Effector CD4-positive, alpha-beta T cell (primary cell): ENCODE results near the gene ZMYND10.
"Not testable (repeated sequence)": the region's sequence is repeated elsewhere in the genome, so short reads cannot be mapped to it uniquely, and the experiment has no call there.

Source experiments
- DNase-seq: peaks from one replicate; pipeline ENCODE4 v3.0.0-alpha.2; 2020

Gene ZMYND10

DNA sequence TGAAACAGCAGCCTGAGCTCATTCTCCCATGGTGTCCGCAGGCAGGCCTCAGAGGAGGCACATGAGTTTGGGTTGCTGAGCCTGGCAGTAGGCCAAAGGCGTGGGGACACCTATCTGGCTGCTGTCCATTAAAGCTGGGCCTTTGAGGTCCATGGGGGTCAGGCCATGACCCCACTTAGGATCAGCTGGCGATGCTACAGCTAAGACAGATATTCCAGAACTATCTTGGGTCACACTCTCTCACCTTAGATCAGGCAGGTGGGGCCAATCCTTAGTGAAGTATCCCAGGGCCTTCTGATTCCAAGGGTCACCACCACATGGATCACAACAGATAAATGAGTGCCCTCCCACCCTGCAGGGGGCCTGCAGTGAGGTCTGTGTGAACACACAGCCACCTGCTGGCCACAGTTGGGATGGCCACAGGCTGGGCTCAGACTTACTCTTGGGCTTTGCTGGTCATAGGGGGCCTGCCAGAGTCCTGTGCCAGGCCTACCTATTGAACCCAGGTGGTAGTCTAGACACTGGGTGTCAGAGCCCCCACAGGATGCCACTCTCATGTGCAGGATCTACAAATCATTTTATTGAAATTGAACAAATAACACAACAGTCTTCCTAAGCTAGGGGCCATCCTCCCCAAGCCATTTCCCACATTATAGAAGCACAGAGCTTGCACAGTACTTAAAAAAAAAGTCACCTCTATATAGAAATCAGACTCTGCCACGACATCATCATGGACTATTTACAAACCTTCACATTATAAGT, 21.0 kb downstream of the ZMYND10 start:
- DNase-seq: peak; percentile 47

DNA sequence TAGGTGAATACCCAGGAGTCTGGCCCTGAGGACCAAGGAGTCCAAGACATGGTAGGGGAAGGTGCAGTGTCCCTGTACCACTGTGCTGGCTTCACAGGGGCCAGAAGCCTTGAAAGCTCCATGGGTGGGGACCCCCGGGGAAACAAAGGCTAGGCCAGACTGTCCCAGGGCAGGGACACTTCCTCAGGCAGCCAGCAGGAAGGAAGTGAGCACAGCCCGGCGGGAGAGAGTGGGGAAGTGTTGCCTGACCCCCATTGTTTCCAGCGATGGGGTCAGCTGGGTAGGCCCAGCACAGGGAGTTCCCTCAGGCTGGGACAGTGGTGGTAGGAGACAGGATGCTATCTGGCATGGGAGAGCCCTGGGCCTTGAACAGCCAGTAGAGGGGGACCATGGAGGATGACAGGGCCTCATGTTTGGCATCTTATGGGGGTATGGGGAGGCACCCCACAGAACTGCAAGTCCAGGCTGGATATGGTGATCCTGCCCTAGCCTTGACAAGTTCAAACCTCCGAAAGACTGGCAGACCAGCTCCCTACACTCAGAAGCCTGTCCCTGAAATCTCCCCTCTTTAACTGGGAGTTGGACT, 21.8 kb downstream of the ZMYND10 start:
- no peak for DNase-seq

DNA sequence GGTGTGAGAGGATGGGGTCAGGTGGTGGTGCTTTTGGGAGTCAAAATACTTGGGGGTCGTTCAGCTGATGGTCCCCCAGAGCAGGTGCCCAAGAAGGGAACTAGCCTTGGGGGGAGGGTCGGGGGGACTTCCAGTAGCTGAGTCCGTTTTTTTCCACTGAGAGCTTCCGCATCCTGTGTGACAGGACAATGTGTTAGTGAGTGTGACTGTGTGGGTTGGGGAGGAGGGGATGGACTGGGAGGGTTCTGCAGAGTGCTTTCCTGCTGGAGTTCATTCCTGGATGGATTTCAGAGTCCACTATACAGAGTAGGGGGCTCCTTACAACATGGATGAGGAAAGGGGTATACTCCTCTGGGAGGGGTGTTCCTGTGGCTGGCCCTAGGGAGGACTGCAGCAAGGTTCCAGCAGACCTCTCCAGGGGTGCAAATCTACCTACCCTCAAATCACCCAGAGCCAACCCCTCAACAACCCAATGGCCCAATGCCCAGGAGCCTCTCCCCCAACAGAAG, 22.4 kb downstream of the ZMYND10 start:
- DNase-seq: no peak

DNA sequence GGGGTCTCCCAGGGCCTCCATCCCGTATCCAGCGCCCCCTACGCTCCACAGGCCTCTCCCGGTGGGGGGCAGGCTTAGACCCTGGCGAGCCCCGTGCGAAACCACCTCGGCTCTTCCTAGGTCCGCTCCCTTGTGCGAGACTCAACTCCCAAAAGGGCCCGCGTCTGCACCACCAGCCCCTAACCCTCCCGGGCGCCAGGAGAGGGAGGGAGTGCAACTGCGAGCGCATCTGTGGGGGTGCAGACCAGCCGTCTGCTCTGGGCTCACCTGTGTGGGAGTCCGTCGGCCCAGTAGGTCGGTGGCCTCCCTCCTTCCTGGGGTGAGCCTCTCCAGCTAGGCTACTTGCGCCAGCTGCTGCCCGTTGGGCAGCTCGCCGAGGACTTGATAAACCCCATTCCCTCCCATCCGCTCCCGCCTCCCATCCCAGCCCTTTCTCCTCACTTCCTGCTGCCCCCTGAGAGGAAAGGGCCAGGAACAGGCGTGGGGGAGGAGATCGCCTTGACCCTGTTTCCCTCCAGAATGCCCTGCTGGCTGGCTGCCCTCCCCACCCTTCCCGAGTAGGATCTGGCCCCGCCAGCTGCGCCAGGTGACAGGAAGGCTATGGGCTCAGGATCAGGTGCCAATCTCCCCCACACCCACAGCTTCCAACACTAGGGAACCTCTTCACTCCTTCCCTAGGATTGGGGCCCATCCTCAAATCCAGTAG, 23.0 kb downstream of the ZMYND10 start, which contains the start of gene HYAL2:
TSS of gene HYAL2 (minus strand) at position 360 of the 706 bp plus-strand sequence. CDS start 2,256 bp downstream, outside the sequence.
- peak; percentile 1 for DNase-seq

DNA sequence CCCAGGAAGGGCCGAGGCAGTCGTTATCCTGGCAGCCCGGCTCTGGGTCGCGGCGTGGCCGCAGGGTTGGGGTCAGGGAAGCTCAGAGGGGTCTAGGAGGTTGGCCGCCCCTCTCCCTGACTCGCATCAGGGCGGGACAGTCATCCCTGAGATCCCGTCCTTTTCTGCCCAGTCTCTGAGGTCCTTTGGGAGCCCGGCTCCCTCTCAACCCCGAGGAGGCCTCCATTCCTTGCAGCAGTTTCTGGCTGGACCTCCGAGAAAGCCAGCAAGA, 23.5 kb downstream of the ZMYND10 start:
- DNase-seq: no peak

DNA sequence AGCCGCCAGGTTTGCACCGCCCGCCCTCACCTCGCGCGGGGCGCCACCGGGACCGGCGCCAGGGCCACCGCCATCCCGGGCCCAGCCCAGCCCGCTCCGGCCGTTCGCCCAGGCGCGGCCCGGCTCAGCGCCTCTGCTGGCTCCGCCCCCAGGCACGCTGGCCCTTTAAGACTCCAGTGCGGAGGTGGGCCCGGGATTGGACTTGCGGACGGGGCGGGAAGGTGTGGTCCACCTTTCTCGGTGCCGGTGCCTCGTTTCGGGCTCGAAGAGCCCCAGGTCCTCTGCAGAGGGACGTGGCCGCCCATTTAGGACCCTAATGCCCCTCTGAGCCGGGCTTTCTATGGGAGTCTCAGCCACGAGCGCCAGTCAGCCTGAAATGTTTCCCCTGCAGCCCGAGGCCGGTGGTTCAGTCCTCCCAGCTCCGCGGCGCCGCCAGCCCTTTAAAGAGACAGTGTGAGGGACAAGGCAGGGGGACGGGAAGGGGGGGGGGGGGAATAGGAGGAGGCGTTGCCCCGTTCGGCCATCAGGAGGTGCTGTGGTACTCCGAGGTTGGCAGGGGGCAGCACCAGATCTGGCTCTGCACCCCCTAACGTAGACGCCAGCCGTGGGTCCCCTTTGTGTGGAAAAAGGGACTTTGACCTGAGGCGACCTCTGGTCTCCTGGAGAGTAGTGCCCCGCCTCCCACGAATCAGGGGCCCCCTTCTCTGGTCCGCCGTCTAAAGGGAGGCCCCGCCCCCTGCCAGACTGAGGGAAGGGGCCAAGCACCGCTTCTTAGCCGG, 24.0 kb downstream of the ZMYND10 start:
- DNase-seq: peak; percentile 72

DNA sequence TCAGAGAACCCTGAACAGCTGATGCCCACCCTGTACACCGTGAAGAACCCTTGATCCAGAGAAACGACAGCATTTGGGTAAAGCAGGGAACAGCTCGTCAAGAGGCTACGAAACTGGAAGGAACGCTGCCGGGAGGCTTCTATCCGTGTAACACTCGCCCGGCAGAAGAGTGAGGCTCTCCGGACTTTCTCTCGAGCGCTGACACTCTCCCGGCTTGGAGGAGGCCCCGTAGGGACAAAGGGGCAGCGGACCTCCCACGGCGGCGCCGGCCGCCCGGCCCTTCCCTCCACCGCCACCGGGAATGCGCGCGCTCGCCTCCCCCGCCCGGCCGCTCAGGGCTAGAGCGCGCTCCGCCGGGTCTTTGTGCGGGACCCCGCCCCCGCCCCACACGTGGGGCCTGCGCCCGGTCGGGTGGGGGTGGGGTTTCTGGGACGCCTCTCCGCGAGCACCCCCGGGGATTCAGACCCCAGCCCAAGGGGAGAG, 24.6 kb downstream of the ZMYND10 start:
- peak; percentile 28 for DNase-seq

DNA sequence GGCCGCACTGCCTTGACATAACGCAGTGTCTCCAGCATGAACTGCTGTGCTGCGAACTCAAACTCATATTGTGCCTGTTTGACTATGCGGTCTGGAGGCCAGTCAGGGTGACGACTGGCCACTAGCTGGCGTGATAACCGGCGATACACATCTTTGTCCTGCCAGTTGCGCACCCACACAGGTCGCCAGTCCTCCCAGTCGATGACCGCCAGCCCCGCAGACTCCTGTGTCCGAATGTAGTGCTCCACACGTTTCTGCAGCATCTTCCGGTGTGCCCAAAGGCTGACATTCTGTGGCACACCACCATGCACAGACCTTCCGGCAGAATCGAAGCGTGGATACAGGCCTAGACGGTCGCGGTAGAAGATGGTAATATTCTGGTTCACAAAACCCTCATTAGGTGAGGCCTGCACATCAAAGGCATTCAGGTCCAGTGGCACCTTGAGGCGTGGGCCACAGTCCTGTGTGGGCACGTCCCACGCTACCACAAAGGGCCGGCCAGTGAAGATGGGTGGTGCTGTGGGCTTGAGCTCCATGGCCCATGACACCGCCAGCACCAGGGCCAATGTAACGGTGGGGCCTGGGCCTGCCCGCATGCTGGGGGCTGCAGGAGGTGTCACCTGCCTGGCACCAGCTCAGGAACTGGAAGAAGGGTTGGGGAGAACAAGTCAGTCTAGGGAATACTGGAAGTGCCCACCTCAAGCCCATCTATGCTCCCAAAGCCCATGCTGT, 25.5 kb downstream of the ZMYND10 start:
- DNase-seq: peak; percentile 1

DNA sequence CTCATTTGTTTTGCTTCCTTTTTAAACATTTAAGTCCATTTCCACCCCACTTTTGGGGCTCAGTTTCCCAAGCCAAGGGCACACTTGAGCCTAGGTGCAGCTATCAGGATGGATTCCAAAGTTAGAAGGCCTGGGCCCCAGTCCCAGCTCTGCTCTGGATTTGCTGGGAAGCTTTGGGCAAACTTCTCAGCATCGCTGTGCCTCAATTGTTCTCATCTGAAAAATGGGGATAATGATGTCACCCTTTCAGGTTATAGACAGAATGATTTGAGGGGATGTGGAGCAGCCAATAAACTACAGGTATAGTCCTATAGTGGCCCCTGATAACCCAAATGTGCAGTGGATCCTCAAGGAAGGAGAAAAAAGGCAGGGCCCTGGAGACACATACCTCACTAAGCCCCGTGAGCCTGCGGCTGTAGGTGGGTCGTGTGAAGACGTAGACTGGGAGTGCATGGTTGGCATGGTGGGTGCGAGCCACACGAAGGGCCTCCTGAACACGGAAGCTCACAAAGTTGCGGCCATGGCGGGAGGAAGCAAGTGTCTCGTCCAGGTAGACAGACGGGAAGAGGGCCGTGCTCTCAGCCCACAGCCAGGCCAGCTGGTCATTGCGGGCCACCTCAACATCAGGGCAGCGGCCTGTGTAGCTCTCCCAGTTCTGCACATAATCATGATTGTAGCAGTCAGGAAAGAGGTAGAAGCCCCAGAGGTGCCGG, 26.2 kb downstream of the ZMYND10 start:
- no peak for DNase-seq

DNA sequence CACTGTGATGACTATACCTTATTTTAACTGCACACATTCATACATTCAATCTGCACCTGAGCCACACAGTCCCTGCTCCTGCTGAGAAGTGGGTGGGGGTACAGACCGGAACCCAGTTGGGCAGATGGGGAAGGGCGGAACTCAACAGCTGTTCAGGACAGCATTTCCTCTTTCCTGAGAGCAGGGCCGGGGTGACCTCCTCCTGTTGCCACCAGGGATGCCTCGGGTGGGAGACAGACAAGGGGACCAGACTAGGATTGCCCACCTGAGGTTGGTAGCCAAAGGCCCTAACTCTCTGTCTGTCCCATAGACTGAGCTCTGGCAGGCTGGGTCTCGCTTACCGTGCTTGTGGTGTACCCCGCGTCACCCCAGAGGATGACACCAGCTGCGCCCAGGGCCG, 26.9 kb downstream of the ZMYND10 start:
- peak; percentile 2 for DNase-seq

DNA sequence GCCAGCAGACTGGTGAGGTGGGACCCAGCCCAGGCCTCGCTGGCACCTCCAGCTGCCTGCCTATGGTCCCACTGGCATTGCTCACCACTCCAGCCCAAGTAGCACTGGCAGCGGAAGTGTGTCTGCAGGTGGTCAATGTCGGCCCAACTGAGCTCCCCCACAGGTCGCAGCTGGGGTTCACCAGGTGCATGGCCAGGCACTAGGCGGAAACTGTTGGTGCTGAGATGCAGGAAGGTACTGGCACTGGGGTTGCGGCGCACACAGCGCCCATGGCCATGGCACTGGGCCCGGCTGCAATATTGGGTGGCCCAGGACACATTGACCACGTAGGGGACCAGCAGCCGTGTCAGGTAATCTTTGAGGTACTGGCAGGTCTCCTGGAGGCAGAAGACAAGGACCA, 27.4 kb downstream of the ZMYND10 start:
- no peak for DNase-seq

DNA sequence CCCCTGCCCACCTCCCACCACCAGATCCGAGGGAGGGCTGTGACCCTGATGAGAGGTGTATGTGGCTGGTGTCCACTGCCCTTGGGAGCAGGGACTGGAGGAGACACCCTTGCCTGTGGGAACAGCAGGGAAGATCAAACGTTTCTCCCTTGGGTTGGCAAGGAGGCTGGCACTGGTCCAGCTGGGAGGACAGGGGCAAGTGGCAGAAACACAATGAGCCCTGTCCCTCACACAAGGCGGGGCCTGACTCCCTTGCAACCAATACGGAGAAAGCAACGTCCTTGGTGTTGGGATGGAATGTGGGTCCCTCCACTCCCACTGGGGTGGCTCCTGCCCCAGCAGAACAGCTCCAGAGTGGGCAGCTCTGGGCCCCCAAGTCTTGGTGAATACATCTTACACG, 28.2 kb downstream of the ZMYND10 start:
- DNase-seq: no peak

DNA sequence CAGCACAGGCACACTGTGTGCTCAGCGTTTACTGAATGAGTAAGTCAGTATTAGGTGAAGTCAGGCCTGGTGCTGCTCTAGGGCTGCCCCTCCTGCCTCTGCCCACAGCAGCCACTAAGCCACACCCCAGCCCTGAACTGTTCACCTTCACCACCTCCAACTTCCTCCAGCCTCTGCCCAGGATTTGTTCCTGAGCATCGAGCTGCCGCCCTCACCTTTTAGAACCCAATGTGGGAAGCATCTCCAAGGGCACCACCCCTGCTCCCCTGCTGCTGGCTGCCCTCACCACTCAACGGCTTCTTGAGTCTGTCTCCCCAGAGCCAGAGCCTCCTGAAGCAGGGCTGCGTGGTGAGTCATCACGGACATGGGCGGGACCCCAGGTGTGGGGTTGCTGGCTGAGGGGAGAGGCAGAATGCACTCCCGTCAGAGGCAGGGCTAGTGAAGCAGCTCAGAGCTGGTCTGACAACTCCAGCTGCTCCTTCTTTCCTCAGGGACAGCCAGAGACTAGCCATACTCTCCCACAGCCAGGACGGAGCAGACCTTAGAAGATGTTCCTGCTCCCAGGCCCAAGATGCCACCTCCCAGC, 28.8 kb downstream of the ZMYND10 start:
- DNase-seq: peak; percentile 63

DNA sequence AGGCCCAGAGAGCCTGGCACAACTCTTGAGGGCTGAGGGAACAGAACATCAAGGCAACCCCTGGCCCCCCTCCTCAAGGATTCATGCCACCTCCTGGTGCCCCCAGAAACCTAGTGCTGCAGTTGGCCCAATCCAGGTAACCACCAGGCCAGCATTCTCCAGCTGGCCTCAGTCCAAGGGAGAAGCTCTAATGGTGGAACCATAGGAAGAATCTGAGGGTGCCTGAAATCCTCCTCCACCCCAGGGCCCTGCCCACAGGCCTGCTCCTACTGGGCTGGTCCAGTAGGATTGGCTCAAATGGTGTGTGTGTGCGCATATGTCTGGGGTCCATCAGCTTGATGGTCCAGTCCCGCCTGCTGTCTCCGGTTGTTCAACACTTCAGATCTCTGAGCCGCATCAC, 30.7 kb downstream of the ZMYND10 start:
- DNase-seq: no peak

DNA sequence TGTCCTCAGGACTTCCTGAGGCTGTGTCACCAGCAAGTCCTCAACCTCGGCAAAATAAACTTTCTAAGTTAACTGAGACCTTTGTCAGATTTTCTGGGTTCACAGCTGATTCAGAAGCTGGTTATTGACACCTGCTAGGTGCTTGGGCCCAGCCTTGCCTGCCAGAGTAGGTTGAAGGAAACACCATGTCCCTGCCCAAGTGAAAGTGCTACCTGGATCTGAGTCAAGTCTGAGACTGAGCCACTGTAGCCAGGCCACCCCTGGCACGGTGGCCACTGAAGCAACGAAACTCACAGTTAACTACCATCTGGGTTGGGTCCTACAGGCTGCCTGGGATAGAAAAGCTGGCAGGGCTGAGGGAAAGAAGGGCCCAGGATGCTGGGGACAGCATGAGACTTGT, 31.2 kb downstream of the ZMYND10 start:
- DNase-seq: no peak

DNA sequence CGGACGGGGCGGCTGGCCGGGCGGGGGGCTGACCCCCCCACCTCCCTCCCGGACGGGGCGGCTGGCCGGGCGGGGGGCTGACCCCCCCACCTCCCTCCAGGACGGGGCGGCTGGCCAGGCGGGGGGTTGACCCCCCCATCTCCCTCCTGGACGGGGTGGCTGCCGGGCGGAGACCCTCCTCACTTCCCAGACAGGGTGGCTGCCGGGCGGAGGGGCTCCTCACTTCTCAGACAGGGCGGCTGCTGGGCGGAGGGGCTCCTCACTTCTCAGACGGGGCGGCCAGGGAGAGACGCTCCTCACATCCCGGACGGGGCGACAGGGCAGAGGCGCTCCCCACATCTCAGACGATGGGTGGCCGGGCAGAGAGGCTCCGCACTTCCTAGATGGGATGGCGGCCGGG, 33.5 kb downstream of the ZMYND10 start:
- not testable (repeated sequence) for DNase-seq

DNA sequence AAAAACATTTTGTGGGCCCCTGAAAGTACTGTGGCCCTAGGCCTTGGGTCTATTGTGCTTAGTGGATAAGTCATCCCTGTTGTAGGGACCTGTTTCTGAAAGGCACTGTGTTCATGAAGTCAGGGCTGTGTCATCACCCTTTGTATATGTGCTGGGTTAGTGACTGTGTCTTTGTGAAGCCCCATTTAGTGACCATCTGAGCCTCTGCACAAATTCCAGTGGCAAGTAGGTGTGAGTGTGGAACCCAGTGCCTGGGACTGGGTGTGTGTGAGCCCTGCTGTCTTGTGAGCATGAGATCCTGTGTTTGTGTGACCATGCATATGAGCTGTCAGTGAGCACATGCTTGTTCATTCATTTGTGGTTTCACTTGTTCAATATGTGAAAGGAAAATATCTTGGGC, 40.9 kb downstream of the ZMYND10 start:
- no peak for DNase-seq

DNA sequence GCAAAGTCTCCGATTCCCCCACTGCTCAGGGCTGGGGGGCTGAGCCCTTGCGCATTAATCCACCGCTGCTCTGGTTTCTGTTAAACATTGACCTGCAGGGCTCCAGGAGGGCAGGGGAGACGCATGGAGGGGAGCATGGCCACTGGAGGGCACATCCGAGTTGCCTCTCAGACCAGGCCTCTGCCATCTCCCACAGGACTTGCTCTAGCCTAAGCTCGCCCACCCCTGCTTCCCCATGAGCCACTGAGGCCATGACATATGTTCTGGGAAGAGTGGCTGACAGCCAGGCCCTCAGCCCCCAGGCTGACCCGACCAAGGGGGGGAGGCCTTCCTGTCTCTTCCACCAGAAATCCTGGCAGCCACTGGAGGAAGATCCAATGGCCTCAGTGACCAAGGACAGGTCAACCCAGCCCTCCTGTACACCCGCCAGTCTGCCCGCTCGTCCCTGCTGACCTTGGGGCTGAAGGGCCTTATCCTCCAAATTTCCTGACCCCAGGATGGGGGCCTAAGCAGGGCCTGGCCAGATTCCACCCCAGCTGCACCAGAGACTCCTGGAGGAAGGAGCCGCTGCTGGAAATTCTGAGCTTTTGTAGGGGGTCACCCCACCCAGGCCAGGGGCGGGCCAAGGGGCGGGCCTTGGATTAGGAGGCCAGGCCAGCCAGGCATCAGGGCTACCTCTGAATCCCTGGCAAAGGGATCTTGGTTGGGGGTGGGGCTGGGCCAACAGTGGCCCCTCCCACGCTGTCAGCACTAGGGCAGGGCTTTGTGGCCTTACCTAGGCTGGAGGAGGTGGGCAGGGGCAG, 42.3 kb downstream of the ZMYND10 start, which contains the start of gene HYAL1:
TSS of gene HYAL1 (minus strand) at position 562 of the 803 bp plus-strand sequence. CDS start 618 bp downstream, outside the sequence.
- no peak for DNase-seq

DNA sequence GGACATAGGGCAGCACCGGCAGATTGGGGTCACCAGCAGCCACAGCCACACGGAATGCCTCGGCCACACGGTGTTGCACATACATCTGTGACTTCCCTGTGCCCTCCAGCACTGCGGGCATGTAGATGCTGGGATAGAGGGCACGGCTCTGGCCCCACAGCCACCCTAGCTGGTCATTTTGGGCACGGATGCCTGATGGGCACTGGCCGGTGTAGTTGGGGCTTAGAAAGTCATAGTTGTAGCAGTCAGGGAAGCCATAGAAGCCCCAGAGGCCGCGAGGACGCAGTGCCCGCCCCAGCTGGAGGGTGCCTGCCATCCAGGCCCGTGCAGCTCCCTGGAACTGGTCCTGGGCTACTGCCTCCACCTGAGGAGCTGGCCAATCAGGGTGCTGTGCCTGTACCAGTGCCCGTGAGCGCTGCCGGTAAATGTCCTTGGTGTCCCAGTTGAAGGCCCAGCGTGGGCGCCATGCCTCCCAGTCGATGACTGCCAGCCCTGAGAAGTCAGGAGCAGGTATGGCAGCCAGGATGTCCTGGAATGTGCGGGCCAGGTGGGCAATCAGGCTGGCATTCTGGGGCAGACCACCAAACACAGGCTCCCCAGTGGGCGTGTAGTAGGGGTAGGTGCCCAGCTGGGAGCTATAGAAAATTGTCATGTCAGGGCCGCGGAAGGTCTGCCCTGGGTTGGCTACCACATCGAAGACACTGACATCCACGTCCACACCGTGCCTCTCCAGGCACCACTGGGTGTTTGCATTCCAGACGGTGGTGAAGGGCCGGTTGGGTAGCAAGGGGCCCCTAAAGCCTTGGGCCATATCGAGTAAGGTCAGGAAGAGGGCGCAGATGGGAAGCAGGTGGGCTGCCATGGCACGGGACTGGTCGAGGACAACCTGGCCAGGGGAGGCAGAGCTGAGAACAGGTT, 43.2 kb downstream of the ZMYND10 start:
- no peak for DNase-seq
